GM10266 (cell line): Measurements from ENCODE around the gene LRRC74B.

Experiments
- DNase-seq: peaks from one replicate; pipeline ENCODE4 v3.0.0; 2012; ENCODE audit errors: extremely low spot score
- CTCF ChIP-seq: IDR thresholded peaks from 2 replicates; pipeline ENCODE4 v1.5.1; 2012; ENCODE audit warnings: mild to moderate bottlenecking, low read depth; ENCODE audit not compliant: control insufficient read depth, insufficient read depth; ENCODE audit errors: missing control alignments

LRRC74B gene

GRCh38 chr22:21022955-21023614 is 22.7 kb upstream of the LRRC74B start:
- TF ChIP-seq CTCF, result no peak
- DNase-seq, result no peak

GRCh38 chr22:21025266-21025665 is 20.5 kb upstream of the LRRC74B start:
- no peak for TF ChIP-seq CTCF
- DNase-seq, result no peak

- TF ChIP-seq CTCF, result no peak
- no peak for DNase-seq
Measured at GRCh38 chr22:21025763-21026755, 19.7 kb upstream of the LRRC74B start.

GRCh38 chr22:21026783-21027692 is 18.7 kb upstream of the LRRC74B start:
- no peak for TF ChIP-seq CTCF
- DNase-seq, result no peak

GRCh38 chr22:21028277-21029251 is 17.2 kb upstream of the LRRC74B start:
- TF ChIP-seq CTCF, result no peak
- no peak for DNase-seq

GRCh38 chr22:21029486-21030025 is 16.2 kb upstream of the LRRC74B start:
- DNase-seq, result no peak
- no peak for TF ChIP-seq CTCF
